ENCODE measurements around the gene YTHDF1.

Gene YTHDF1

DNA sequence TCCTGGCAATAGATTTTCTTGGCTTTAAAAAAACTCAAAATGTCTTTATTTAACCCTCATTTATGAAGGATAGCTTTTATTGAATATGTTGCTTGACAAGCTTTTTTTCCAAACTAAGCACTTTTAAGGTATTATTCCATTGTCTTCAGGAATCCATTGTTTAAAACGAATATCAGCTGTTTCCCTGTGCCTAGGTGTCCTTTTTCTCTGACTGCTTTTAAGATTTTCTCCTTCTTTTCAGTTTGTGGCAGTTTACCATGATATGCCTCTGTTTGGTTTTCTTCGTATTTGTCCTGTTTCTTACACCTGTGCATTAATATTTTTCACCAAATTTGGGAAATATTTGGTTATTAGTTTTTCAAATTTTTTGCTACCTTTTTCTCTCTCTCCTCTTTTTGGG, 68.4 kb downstream of the YTHDF1 start:
- H3K9me3 ChIP-seq (ENCODE audit: insufficient read depth, low read length), result peaks cover 24% of the 10 kb centered on the region
- no peaks in the 10 kb centered on the region for H3K36me3 ChIP-seq (ENCODE audit: insufficient read depth, insufficient read length, low read length)
- H3K4me3 ChIP-seq (ENCODE audit: insufficient read length, low read depth), result no peak overlapping the region
- TF ChIP-seq ZNF274 (IDR thresholded peaks at IDR 0.05; ENCODE audit: low read depth, low read length) (no peak), SUZ12 (IDR thresholded peaks at IDR 0.05; ENCODE audit: extremely low read depth, insufficient read depth, insufficient read length) (no peak), YY1 (IDR thresholded peaks at IDR 0.05; ENCODE audit: insufficient read depth, insufficient read length) (no peak)
- H3K4me1 ChIP-seq (ENCODE audit: insufficient read depth, insufficient read length), result peaks cover 16% of the 10 kb centered on the region
- no peaks in the 10 kb centered on the region for H3K27me3 ChIP-seq (ENCODE audit: insufficient read depth, insufficient read length)
- no peak for DNase-seq (ENCODE audit: low read depth, low spot score)
- H3K9ac ChIP-seq (ENCODE audit: insufficient read length, low read depth), result no peak overlapping the region

Measured in NT2/D1 (cell line).